ENCODE measurements around the gene KBTBD6. TPM values are rescaled to one million over a fixed set of nuclear protein-coding genes. Genes with fewer than 3 reads are reported as not detected.

KBTBD6 gene
- total and polyA plus RNA-seq, 2 of the 13 experiments (the other 11 are each of a cell fraction or from before 2014, with no cell fraction given) = 4.4 to 12.0 TPM

GRCh38 chr13:41107584-41108014 lies 25.0 kb downstream of the KBTBD6 start (continued):
- TF ChIP-seq PHF20 (CRISPR knock-in tag; IDR thresholded peaks at IDR 0.05) (0 out of 2 replicates have a peak, but pooled peaks have one; percentile 32), HNF1A (IDR thresholded peaks at IDR 0.05; ENCODE audit: low read depth) (no peak), HNF1A (CRISPR knock-in tag; IDR thresholded peaks at IDR 0.05; ENCODE audit: borderline replicate concordance) (0 out of 2 replicates have a peak, but pooled peaks have one; percentile 16), CBX2 (IDR thresholded peaks at IDR 0.05; ENCODE audit: low read depth, low read length) (no peak), CBX2 (CRISPR knock-in tag; IDR thresholded peaks at IDR 0.05; ENCODE audit: low read depth) (no peak), CHD2 (IDR thresholded peaks at IDR 0.05; ENCODE audit: low read depth, low read length) (no peak), SP4 (CRISPR knock-in tag; IDR thresholded peaks at IDR 0.05) (peak; percentile 25; the same call in 1 of the 2 replicates), ZNF331 (CRISPR knock-in tag; IDR thresholded peaks at IDR 0.05) (0 out of 2 replicates have a peak, but pooled peaks have one; percentile 44), ZNF883 (CRISPR knock-in tag; IDR thresholded peaks at IDR 0.05; ENCODE audit: not compliant biosample characterization) (peak; percentile 41), PATZ1 (CRISPR knock-in tag; IDR thresholded peaks at IDR 0.05) (peak; percentile 50; the same call in 1 of the 2 replicates), LRRFIP1 (CRISPR knock-in tag; conservative IDR thresholded peaks at IDR 0.05) (no peak), HOXA3 (CRISPR knock-in tag; IDR thresholded peaks at IDR 0.05) (peak; percentile 70; the same call in 1 of the 2 replicates), ZFX (CRISPR knock-in tag; IDR thresholded peaks at IDR 0.05; ENCODE audit: low read depth) (peak; percentile 80), POGZ (CRISPR knock-in tag; IDR thresholded peaks at IDR 0.05) (peak; percentile 78), TCF7 (IDR thresholded peaks at IDR 0.05; ENCODE audit: low read depth) (no peak), MAX (IDR thresholded peaks at IDR 0.05) (peak; percentile 40; the same call in 1 of the 2 replicates), IRF9 (CRISPR knock-in tag; IDR thresholded peaks at IDR 0.05; ENCODE audit: borderline replicate concordance) (0 out of 2 replicates have a peak, but pooled peaks have one; percentile 37), SMARCE1 (IDR thresholded peaks at IDR 0.05; ENCODE audit: borderline replicate concordance) (no peak), JUND (CRISPR knock-in tag; IDR thresholded peaks at IDR 0.05) (peak; percentile 60; the same call in 1 of the 2 replicates), YEATS2 (CRISPR knock-in tag; IDR thresholded peaks at IDR 0.05; ENCODE audit: borderline replicate concordance) (no peak), ZNF614 (CRISPR knock-in tag; IDR thresholded peaks at IDR 0.05; ENCODE audit: borderline replicate concordance) (0 out of 2 replicates have a peak, but pooled peaks have one; percentile 30)

Data from HepG2 (cell line).